ENCODE measurements around the gene BAHCC1. TPM values are rescaled to one million over a fixed set of nuclear protein-coding genes. Genes with fewer than 3 reads are reported as not detected.

The BAHCC1 gene
- total and polyA plus RNA-seq, 9 of the 15 experiments (the other 6 are each of a cell fraction or from before 2014, with no cell fraction given): 0.14 to 26.9 (median 5.0) TPM

GRCh38 chr17:81489012-81489997 lies 94.0 kb downstream of the BAHCC1 start:
- peak overlapping the region in 1 of 2 experiments; percentile 98; a peak in 1 of 4 replicates for H3K9ac ChIP-seq (ENCODE audit: insufficient read depth in 1 of 2, low read depth in 2 of 2, low read length in 2 of 2)
- H4K20me1 ChIP-seq (replicated peaks; ENCODE audit: control insufficient read depth, insufficient read depth, low read length): no peaks in the 10 kb centered on the region
- no peak for FAIRE-seq
- in situ Hi-C loops (cut with MboI) (no loop called here), intact Hi-C loops (cut with micrococcal nuclease) (loop anchor here (10.0 kb wide), 1 partner anchor 195 kb away; the partner anchor contains the start of gene SLC38A10)
- 81% methylated on average over 16 of the region's 27 CpGs for WGBS (ENCODE audit: insufficient coverage, low coverage, missing lambda C conversion rate)
- ChIA-PET POLR2A (interaction anchor here (0.5 to 3.1 kb wide), 10 partner anchors 11 to 224 kb away, joined by 3 to 18 read pairs (median 6); partner anchors contain the start of gene ACTG1), CTCF (ENCODE audit: low intra/inter-chr PET ratio) (no interaction called here)
- H3K4me3 ChIP-seq: no peak overlapping the region
- BruUV-seq (replicated peaks): no TSS peak
- no peaks in the 10 kb centered on the region for H3K9me3 ChIP-seq (replicated peaks; ENCODE audit: control insufficient read depth, insufficient read depth, low read depth, low read length)
- H3K4me2 ChIP-seq (ENCODE audit: insufficient read depth, low read length): no peak overlapping the region
- no peak for ATAC-seq
- H3K27ac ChIP-seq (ENCODE audit: extremely low read depth, low read depth, low read length): no peak overlapping the region
- no peak overlapping the region for H2AFZ ChIP-seq (ENCODE audit: low read depth, low read length)
- H3K79me2 ChIP-seq (ENCODE audit: control insufficient read depth, insufficient read depth, low read length): peaks cover 11% of the 10 kb centered on the region; the same call in 2 of the 3 replicates
- H3K27me3 ChIP-seq (ENCODE audit: control insufficient read depth in 2 of 2, insufficient read depth in 2 of 2, low read length in 2 of 2): no peaks in the 10 kb centered on the region; a peak in 1 of 5 replicates
- no peak for DNase-seq (ENCODE audit: extremely low read depth in 1 of 4, low spot score in 3 of 4)
- no peaks in the 10 kb centered on the region for H3K36me3 ChIP-seq (ENCODE audit: control insufficient read depth, insufficient read depth, low read length)
- H3K9me1 ChIP-seq (ENCODE audit: control insufficient read depth, insufficient read depth, low read length): no peaks in the 10 kb centered on the region
- peaks cover 14 to 56% of the 10 kb centered on the region in 2 experiments for H3K4me1 ChIP-seq (replicated peaks in 1 of 2; ENCODE audit: control insufficient read depth in 2 of 2, insufficient read depth in 2 of 2, low read length in 2 of 2)
- no peak for TF ChIP-seq POU5F1 (IDR thresholded peaks at IDR 0.05; ENCODE audit: borderline replicate concordance, low read depth, low read length, partially characterized antibody)
- TF ChIP-seq DDX20 (tag; IDR thresholded peaks at IDR 0.05; ENCODE audit: low read depth): no peak
- no peak for TF ChIP-seq ZNF77 (CRISPR knock-in tag; IDR thresholded peaks at IDR 0.05)
- no peak for TF ChIP-seq EHMT2 (IDR thresholded peaks at IDR 0.05)
- TF ChIP-seq KDM2B (CRISPR knock-in tag; IDR thresholded peaks at IDR 0.05): no peak
- no peak for TF ChIP-seq STAT5A (IDR thresholded peaks at IDR 0.05; ENCODE audit: borderline replicate concordance, low read length)
- no peak for TF ChIP-seq SETDB1 (IDR thresholded peaks at IDR 0.05; ENCODE audit: low read length)
- TF ChIP-seq TRIM25 (IDR thresholded peaks at IDR 0.05; ENCODE audit: borderline replicate concordance): no peak
- TF ChIP-seq LARP7 (IDR thresholded peaks at IDR 0.05): no peak
- no peak for TF ChIP-seq ZNF184 (CRISPR knock-in tag; IDR thresholded peaks at IDR 0.05)
- no peak for TF ChIP-seq TBL1XR1 (IDR thresholded peaks at IDR 0.05; ENCODE audit: low read length in 2 of 2)
- TF ChIP-seq, protein P1, sequence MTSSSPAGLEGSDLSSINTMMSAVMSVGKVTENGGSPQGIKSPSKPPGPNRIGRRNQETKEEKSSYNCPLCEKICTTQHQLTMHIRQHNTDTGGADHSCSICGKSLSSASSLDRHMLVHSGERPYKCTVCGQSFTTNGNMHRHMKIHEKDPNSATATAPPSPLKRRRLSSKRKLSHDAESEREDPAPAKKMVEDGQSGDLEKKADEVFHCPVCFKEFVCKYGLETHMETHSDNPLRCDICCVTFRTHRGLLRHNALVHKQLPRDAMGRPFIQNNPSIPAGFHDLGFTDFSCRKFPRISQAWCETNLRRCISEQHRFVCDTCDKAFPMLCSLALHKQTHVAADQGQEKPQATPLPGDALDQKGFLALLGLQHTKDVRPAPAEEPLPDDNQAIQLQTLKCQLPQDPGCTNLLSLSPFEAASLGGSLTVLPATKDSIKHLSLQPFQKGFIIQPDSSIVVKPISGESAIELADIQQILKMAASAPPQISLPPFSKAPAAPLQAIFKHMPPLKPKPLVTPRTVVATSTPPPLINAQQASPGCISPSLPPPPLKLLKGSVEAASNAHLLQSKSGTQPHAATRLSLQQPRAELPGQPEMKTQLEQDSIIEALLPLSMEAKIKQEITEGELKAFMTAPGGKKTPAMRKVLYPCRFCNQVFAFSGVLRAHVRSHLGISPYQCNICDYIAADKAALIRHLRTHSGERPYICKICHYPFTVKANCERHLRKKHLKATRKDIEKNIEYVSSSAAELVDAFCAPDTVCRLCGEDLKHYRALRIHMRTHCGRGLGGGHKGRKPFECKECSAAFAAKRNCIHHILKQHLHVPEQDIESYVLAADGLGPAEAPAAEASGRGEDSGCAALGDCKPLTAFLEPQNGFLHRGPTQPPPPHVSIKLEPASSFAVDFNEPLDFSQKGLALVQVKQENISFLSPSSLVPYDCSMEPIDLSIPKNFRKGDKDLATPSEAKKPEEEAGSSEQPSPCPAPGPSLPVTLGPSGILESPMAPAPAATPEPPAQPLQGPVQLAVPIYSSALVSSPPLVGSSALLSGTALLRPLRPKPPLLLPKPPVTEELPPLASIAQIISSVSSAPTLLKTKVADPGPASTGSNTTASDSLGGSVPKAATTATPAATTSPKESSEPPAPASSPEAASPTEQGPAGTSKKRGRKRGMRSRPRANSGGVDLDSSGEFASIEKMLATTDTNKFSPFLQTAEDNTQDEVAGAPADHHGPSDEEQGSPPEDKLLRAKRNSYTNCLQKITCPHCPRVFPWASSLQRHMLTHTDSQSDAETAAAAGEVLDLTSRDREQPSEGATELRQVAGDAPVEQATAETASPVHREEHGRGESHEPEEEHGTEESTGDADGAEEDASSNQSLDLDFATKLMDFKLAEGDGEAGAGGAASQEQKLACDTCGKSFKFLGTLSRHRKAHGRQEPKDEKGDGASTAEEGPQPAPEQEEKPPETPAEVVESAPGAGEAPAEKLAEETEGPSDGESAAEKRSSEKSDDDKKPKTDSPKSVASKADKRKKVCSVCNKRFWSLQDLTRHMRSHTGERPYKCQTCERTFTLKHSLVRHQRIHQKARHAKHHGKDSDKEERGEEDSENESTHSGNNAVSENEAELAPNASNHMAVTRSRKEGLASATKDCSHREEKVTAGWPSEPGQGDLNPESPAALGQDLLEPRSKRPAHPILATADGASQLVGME (CRISPR knock-in tag; IDR thresholded peaks at IDR 0.05): no peak
- TF ChIP-seq, protein P2, sequence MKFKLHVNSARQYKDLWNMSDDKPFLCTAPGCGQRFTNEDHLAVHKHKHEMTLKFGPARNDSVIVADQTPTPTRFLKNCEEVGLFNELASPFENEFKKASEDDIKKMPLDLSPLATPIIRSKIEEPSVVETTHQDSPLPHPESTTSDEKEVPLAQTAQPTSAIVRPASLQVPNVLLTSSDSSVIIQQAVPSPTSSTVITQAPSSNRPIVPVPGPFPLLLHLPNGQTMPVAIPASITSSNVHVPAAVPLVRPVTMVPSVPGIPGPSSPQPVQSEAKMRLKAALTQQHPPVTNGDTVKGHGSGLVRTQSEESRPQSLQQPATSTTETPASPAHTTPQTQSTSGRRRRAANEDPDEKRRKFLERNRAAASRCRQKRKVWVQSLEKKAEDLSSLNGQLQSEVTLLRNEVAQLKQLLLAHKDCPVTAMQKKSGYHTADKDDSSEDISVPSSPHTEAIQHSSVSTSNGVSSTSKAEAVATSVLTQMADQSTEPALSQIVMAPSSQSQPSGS (CRISPR knock-in tag; IDR thresholded peaks at IDR 0.05): no peak
